H1 (cell line): ENCODE results near the gene RUBCN. TPM values are rescaled to one million over a fixed set of nuclear protein-coding genes. Genes with fewer than 3 reads are reported as not detected.

Experiments
- CTCF ChIA-PET: fragments of 300-600 bp; sonication (Branson Sonifier 250); formaldehyde crosslinking; loops from one replicate; lab custom pipeline; 2021; ENCODE audit not compliant: partially characterized antibody; lab: Charles Lee
- POLR2A ChIA-PET: fragments of 300-600 bp; sonication (Branson Sonifier 250); formaldehyde crosslinking; loops from one replicate; lab custom pipeline; 2021; ENCODE audit warnings: inconsistent platforms; ENCODE audit not compliant: partially characterized antibody; lab: Charles Lee
- DNase-seq, 2 experiments: peaks; one replicate each; pipeline versions ENCODE4 v3.0.0 to v3.0.0-alpha.2; 2010 to 2022; ENCODE audit warnings: low spot score in 2 of 2, low read depth in 1 of 2, mixed read lengths in 1 of 2
- FAIRE-seq: peaks from 2 replicates; lab custom pipeline; 2011; peaks lifted over from hg19 to GRCh38; lab: Jason Lieb, UNC
- H2AFZ ChIP-seq: 2 replicates; pipeline ENCODE4 v1.8.1; 2012; ENCODE audit warnings: low read length, inconsistent platforms
- H2AK5ac ChIP-seq: 2 replicates; pipeline ENCODE4 v1.6.1; 2013; ENCODE audit warnings: low read depth, low read length
- H2BK120ac ChIP-seq: replicated peaks from 2 replicates; pipeline ENCODE3; 2013; ENCODE audit warnings: low read depth, low read length, inconsistent platforms
- H2BK12ac ChIP-seq: 2 replicates; pipeline ENCODE4 v1.6.1; 2013; ENCODE audit warnings: low read depth, low read length
- H2BK15ac ChIP-seq: 2 replicates; pipeline ENCODE4 v1.6.1; 2013; ENCODE audit warnings: low read length
- H2BK20ac ChIP-seq: 2 replicates; pipeline ENCODE4 v1.6.1; 2013; ENCODE audit warnings: low read length
- H2BK5ac ChIP-seq: 2 replicates; pipeline ENCODE4 v1.6.1; 2013; ENCODE audit warnings: low read depth, low read length
- H3K14ac ChIP-seq: 2 replicates; pipeline ENCODE4 v1.6.1; 2013; ENCODE audit warnings: inconsistent platforms; ENCODE audit not compliant: insufficient read length
- H3K18ac ChIP-seq: 2 replicates; pipeline ENCODE4 v1.6.1; 2013; ENCODE audit warnings: low read length; ENCODE audit errors: extremely low read depth
- H3K23ac ChIP-seq: 2 replicates; pipeline ENCODE4 v1.6.1; 2013; ENCODE audit warnings: inconsistent platforms; ENCODE audit not compliant: insufficient read length
- H3K23me2 ChIP-seq: 2 replicates; pipeline ENCODE4 v1.6.1; 2013; ENCODE audit warnings: low read depth, low read length
- H3K27ac ChIP-seq: 2 replicates; pipeline ENCODE4 v1.6.1; 2011; ENCODE audit warnings: low read depth, low read length, inconsistent platforms
- H3K27me3 ChIP-seq, 4 experiments: replicated peaks in 1 of 4; 1 replicate in 1 of 4; 2 replicates in 3 of 4; pipeline versions ENCODE4 v1.6.1 to v1.8.1; 2011 to 2013; ENCODE audit warnings: low read length in 3 of 4, mild to moderate bottlenecking in 3 of 4, inconsistent platforms in 2 of 4, mixed read lengths in 2 of 4, moderate library complexity in 1 of 4; ENCODE audit not compliant: control insufficient read depth in 3 of 4, insufficient read depth in 3 of 4; ENCODE audit errors: extremely low read depth in 1 of 4
- H3K36me3 ChIP-seq, 4 experiments: 2 replicates each; pipeline versions ENCODE4 v1.6.1 to v1.8.1; 2011 to 2013; ENCODE audit warnings: mild to moderate bottlenecking in 4 of 4, low read length in 3 of 4, moderate library complexity in 2 of 4, control low read depth in 1 of 4, inconsistent platforms in 1 of 4; ENCODE audit not compliant: insufficient read depth in 4 of 4, control insufficient read depth in 2 of 4
- H3K4ac ChIP-seq: replicated peaks from 2 replicates; pipeline ENCODE3; 2013; ENCODE audit warnings: low read length, low read depth, mixed read lengths, inconsistent platforms; ENCODE audit not compliant: insufficient read length
- H3K4me1 ChIP-seq, 4 experiments: replicated peaks in 1 of 4; 1 replicate in 1 of 4; 2 replicates in 3 of 4; pipeline versions ENCODE4 v1.6.1 to v1.8.1; 2011 to 2013; ENCODE audit warnings: low read length in 3 of 4, inconsistent platforms in 2 of 4, mixed read lengths in 1 of 4; ENCODE audit not compliant: insufficient read depth in 4 of 4, control insufficient read depth in 3 of 4
- H3K4me2 ChIP-seq, 2 experiments: 2 replicates each; pipeline versions ENCODE4 v1.6.1 to v1.8.1; 2011 to 2013; ENCODE audit warnings: low read depth in 2 of 2, low read length in 2 of 2, control low read depth in 1 of 2, inconsistent platforms in 1 of 2, mild to moderate bottlenecking in 1 of 2; ENCODE audit not compliant: insufficient read depth in 1 of 2
- H3K4me3 ChIP-seq, 4 experiments: fragments of 200-600, 300-600 bp in 1 of 4; sonication (generic), shearing (Covaris generic), sonication (Bioruptor Twin) in 1 of 4; 2 replicates each; pipeline versions ENCODE4 v1.5.1 to v1.8.1; 2011 to 2016; ENCODE audit warnings: low read length in 4 of 4, low read depth in 3 of 4, control low read depth in 2 of 4, inconsistent platforms in 2 of 4, mild to moderate bottlenecking in 2 of 4, mixed read lengths in 1 of 4, moderate library complexity in 1 of 4; ENCODE audit not compliant: insufficient read depth in 2 of 4; ENCODE audit errors: extremely low read depth in 1 of 4
- H3K56ac ChIP-seq: replicated peaks from 2 replicates; pipeline ENCODE3; 2013; ENCODE audit warnings: low read depth, mild to moderate bottlenecking, mixed read lengths, low read length, inconsistent platforms; ENCODE audit not compliant: insufficient read length
- H3K79me1 ChIP-seq: 2 replicates; pipeline ENCODE4 v1.6.1; 2013; ENCODE audit warnings: low read depth, low read length, control low read depth
- H3K79me2 ChIP-seq, 2 experiments: 2 replicates each; pipeline versions ENCODE4 v1.6.1 to v1.8.1; 2012 to 2013; ENCODE audit warnings: low read length in 2 of 2, mild to moderate bottlenecking in 2 of 2, inconsistent platforms in 1 of 2; ENCODE audit not compliant: insufficient read depth in 2 of 2, control insufficient read depth in 1 of 2
- H3K9ac ChIP-seq, 4 experiments: replicated peaks in 1 of 4; 1 replicate in 1 of 4; 2 replicates in 3 of 4; pipeline versions ENCODE4 v1.6.1 to v1.8.1; 2011 to 2013; ENCODE audit warnings: low read depth in 3 of 4, low read length in 3 of 4, control low read depth in 2 of 4, mild to moderate bottlenecking in 2 of 4, moderate library complexity in 2 of 4, inconsistent platforms in 1 of 4; ENCODE audit errors: extremely low read depth in 1 of 4
- H3K9me3 ChIP-seq, 2 experiments: 2 replicates each; pipeline versions ENCODE4 v1.6.1 to v1.8.1; 2012 to 2013; ENCODE audit warnings: mild to moderate bottlenecking in 2 of 2, moderate library complexity in 2 of 2, control low read depth in 1 of 2, inconsistent platforms in 1 of 2, low read depth in 1 of 2, low read length in 1 of 2, mixed read lengths in 1 of 2; ENCODE audit not compliant: insufficient read depth in 2 of 2
- H4K20me1 ChIP-seq, 2 experiments: replicated peaks in 1 of 2; 2 replicates each; pipeline versions ENCODE3 to v1.8.1; 2011 to 2013; ENCODE audit warnings: inconsistent platforms in 2 of 2, low read length in 2 of 2, mild to moderate bottlenecking in 1 of 2; ENCODE audit not compliant: insufficient read depth in 2 of 2, control insufficient read depth in 1 of 2
- H4K5ac ChIP-seq: 2 replicates; pipeline ENCODE4 v1.6.1; 2013; ENCODE audit warnings: low read length, low read depth, mixed read lengths, inconsistent platforms; ENCODE audit not compliant: insufficient read length
- H4K8ac ChIP-seq: 2 replicates; pipeline ENCODE4 v1.8.0; 2013; ENCODE audit warnings: mild to moderate bottlenecking, moderate library complexity, low read length, inconsistent platforms; ENCODE audit not compliant: insufficient read depth; ENCODE audit errors: extremely low read depth
- H4K91ac ChIP-seq: replicated peaks from 2 replicates; pipeline ENCODE3; 2013; ENCODE audit warnings: low read length, mixed read lengths, inconsistent platforms; ENCODE audit not compliant: insufficient read length
- BCL11A ChIP-seq, 2 experiments: IDR thresholded peaks; one replicate each; pipeline ENCODE4 v1.6.1; 2011; ENCODE audit warnings: low read depth in 2 of 2, low read length in 2 of 2, mild to moderate bottlenecking in 2 of 2
- SAP30 ChIP-seq: fragments of 300-600 bp; sonication (generic); IDR thresholded peaks from 2 replicates; pipeline ENCODE4 v1.7.1; 2012; ENCODE audit warnings: low read length, moderate library complexity, mild to moderate bottlenecking, inconsistent platforms; ENCODE audit not compliant: insufficient read depth, insufficient replicate concordance
- TCF12 ChIP-seq: IDR thresholded peaks from 2 replicates; pipeline ENCODE4 v1.6.1; 2011; ENCODE audit warnings: low read depth, mild to moderate bottlenecking, low read length
- WGBS, 2 experiments: shearing (Covaris generic) in 1 of 2; methylation state at CpG; one replicate each; pipeline versions ENCODE4 v1.1.6 to v1.1.7; 2013 to 2015; ENCODE audit warnings: low lambda C conversion rate in 2 of 2, mixed read lengths in 2 of 2, inconsistent platforms in 1 of 2, low coverage in 1 of 2, missing lambda C conversion rate in 1 of 2; ENCODE audit not compliant: insufficient replicate concordance in 2 of 2, insufficient coverage in 1 of 2, insufficient read length in 1 of 2; ENCODE audit errors: extremely low coverage in 1 of 2, missing lambda C conversion rate in 1 of 2; 5-methylcytosine and 5-hydroxymethylcytosine counted together
- polyA plus RNA-seq, 7 experiments: library from polyadenylated mRNA; depleted of rRNA in 3 of 7; stranded (reverse) in 5 of 7; unstranded in 2 of 7; fragments of >200 nt in 5 of 7; fragments of 200-250 nt in 2 of 7; gene quantifications; 1 replicate in 5 of 7; 2 replicates in 1 of 7; 4 replicates in 1 of 7; pipeline versions ENCODE4 v1.2.1 to v1.2.3, GENCODE V29; 2011 to 2013; ENCODE audit warnings: missing spikeins in 2 of 7, mixed read lengths in 2 of 7
- total RNA-seq: library from RNA; stranded (reverse); fragmentation: NEBNext Ultra II Directional; extraction: Animal tissue kit (Norgen Biotek cat#: 25700); gene quantifications from 2 replicates; pipeline ENCODE4 v1.2.1, GENCODE V29; 2021

RUBCN gene
- total and polyA plus RNA-seq, 2 of the 8 experiments (the other 6 are each of a cell fraction or from before 2014, with no cell fraction given) = 9.3 to 21.9 TPM

DNA sequence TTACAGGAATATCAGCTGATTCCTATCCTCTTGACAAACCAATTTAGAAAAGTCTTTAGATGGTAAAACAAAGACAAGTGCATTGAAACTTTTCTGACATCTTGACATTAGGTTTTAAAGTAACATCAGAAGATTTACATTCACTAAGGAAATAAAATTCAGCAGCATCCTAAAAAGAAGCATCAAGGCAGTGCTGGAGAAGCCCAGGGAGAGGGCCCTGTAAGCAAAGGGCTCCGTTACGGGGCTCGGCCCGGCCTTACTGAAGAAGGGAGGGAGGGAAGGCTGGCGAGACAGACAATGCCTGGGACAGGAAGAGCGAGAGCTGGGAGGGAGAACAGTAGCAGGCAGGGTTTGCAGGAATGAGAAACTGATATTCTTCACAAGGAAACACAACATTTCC is 39.3 kb downstream of the RUBCN start:
- Histone ChIP-seq H3K79me2 (no peaks in the 10 kb centered on the region), H3K27me3 (no peaks in the 10 kb centered on the region), H3K23me2 (no peaks in the 10 kb centered on the region), H3K36me3 (peaks cover 4 to 29% (median 17%) of the 10 kb centered on the region in 4 experiments; a peak in 7 of 8 replicates), H4K5ac (no peak overlapping the region), H2BK12ac (no peak overlapping the region), H4K91ac (no peak overlapping the region), H4K8ac (no peak overlapping the region), H3K9me3 (no peaks in the 10 kb centered on the region), H3K4me1 (no peaks in the 10 kb centered on the region), H4K20me1 (no peaks in the 10 kb centered on the region), H3K14ac (no peak overlapping the region), H2AK5ac (no peak overlapping the region), H3K23ac (no peak overlapping the region), H3K9ac (no peak overlapping the region), H3K79me1 (no peaks in the 10 kb centered on the region), H2BK20ac (no peak overlapping the region), H2BK120ac (no peak overlapping the region), H2BK5ac (no peak overlapping the region), H2AFZ (no peak overlapping the region), H3K4ac (no peak overlapping the region), H3K18ac (no peak overlapping the region), H2BK15ac (no peak overlapping the region), H3K4me3 (no peak overlapping the region), H3K4me2 (no peak overlapping the region), H3K27ac (no peak overlapping the region), H3K56ac (no peak overlapping the region)
- no peak for DNase-seq
- WGBS, 2 experiments = 96% methylated on average over 6 of the region's 6 CpGs; no CpG with 5 or more reads in 1 of the 2 experiments
- TF ChIP-seq BCL11A (IDR thresholded peaks at IDR 0.05; ENCODE audit: low read depth in 2 of 2, low read length in 2 of 2) = no peak
- no peak for TF ChIP-seq TCF12
- no peak for TF ChIP-seq SAP30
- CTCF ChIA-PET = no interaction called here
- FAIRE-seq = no peak
- POLR2A ChIA-PET = no interaction called here
